ENCODE measurements around the gene APOOL.
"Not testable (repeated sequence)": the region's sequence is repeated elsewhere in the genome, so short reads cannot be mapped to it uniquely, and the experiment has no call there.

Gene APOOL, protein sequence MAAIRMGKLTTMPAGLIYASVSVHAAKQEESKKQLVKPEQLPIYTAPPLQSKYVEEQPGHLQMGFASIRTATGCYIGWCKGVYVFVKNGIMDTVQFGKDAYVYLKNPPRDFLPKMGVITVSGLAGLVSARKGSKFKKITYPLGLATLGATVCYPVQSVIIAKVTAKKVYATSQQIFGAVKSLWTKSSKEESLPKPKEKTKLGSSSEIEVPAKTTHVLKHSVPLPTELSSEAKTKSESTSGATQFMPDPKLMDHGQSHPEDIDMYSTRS

DNA sequence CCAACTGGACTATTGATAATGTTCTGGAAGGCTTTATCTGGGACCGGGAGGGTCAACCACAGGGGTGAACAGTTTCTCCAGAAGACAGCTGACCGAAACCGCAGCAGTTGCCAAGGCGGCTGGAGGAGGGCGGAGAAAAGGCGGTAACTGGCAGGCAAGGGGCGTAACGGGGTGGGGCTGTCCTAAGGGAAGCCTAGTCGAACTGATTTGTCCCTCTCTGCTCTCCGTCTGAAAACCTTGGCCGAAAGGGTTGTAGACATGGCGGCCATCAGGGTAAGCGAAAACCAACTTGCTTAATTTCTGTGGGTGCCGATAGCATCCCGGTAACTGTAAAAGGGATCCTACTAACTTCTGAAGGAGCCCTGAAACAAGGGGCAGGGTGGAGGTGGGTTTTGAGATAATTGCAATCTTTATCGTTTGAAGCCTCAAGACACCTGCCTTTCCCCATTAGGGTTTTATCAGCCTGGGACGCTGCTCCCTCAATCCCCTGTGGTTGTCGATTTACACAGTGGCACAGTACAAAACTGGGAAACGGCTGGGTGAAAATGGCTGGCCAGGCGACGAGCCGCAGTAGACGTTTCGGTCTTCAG lies at the start of gene APOOL:
TSS of gene APOOL (plus strand) at position 223 of the 590 bp plus-strand sequence. CDS start at position 259, 36 bp downstream.
- peak within 1 kb of the TSS; percentile 75 for H3K4me3 ChIP-seq (ENCODE audit: low read depth, low read length)
- TF ChIP-seq, protein P1, sequence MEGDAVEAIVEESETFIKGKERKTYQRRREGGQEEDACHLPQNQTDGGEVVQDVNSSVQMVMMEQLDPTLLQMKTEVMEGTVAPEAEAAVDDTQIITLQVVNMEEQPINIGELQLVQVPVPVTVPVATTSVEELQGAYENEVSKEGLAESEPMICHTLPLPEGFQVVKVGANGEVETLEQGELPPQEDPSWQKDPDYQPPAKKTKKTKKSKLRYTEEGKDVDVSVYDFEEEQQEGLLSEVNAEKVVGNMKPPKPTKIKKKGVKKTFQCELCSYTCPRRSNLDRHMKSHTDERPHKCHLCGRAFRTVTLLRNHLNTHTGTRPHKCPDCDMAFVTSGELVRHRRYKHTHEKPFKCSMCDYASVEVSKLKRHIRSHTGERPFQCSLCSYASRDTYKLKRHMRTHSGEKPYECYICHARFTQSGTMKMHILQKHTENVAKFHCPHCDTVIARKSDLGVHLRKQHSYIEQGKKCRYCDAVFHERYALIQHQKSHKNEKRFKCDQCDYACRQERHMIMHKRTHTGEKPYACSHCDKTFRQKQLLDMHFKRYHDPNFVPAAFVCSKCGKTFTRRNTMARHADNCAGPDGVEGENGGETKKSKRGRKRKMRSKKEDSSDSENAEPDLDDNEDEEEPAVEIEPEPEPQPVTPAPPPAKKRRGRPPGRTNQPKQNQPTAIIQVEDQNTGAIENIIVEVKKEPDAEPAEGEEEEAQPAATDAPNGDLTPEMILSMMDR (IDR thresholded peaks at IDR 0.05; ENCODE audit: low read depth, low read length) = no peak

DNA sequence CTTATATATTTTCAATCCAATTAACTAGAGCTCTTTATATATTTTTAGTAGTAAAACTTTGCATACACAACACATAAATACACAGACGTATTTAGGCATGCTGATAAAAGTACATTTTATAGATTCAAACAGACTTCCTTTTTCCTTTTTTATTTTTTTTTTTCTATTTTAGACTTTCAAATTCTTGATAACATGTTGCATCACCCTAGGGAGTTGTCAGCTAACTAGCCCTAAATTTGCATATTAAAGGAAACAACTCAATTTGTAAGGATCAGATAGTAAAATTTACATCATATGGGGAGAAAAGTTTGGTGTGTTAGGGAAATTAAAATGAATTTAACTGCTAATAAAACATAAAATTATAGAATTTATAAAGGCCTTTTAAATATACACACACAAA lies 47.4 kb upstream of the APOOL start:
- H3K4me3 ChIP-seq (ENCODE audit: low read depth, low read length) = no peak overlapping the region
- TF ChIP-seq, protein P1 (IDR thresholded peaks at IDR 0.05; ENCODE audit: low read depth, low read length) = no peak

DNA sequence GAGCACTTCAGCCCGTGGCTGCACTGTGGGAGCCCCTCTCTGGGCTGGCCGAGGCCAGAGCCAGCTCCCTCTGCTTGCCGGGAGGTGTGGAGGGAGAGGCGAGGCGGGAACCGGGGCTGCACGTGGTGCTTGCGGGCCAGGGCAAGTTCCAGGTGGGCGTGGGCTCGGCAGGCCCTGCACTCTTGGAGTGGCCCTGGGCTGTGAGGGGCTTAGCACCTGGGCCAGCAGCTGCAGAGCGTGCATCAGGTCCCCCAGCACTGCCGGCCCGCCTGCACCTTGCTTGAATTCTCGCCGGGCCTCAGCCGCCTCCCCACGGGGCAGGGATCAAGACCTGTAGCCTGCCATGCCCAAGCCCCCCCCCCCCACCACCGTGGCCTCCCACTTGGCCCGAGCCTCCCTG lies 28.9 kb upstream of the APOOL start:
- H3K4me3 ChIP-seq (ENCODE audit: low read depth, low read length) = no peak overlapping the region
- TF ChIP-seq, protein P1 (IDR thresholded peaks at IDR 0.05; ENCODE audit: low read depth, low read length) = no peak

DNA sequence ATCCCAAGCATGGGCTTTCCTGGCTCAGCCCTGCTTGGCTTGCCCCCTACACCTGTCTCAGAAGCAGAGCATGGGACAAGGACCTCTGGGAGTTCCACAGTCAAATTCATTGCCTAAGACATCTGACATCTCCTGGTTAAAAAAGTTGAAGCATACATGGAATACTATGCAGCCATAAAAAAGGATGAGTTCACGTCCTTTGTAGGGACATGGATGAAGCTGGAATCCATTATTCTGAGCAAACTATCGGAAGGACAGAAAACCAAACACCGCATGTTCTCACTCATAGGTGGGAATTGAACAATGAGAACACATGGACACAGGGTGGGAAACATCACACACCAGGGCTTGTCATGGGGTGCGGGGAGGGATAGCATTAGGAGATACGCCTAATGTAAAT lies 11.9 kb upstream of the APOOL start:
- H3K4me3 ChIP-seq (ENCODE audit: low read depth, low read length) = not testable (repeated sequence)

DNA sequence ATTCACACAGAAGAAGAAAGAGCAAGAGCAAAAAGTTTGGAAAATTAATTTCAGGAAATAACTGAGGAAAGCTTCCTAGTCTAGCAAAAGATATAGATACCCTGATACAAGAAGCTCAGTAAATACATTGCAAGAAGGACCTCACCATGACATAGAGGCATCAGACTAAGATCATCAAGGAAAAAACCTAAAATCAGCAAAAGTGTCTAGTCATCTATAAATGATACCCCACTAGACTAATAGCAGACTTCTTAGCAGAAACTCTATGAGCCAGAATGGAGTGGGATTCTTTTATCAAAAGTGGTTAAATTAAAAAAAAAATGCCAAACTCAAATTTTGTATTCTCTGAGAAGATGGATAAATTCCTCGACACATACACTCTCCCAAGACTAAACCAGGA lies 10.5 kb upstream of the APOOL start:
- H3K4me3 ChIP-seq (ENCODE audit: low read depth, low read length) = no peak overlapping the region
- TF ChIP-seq, protein P1 (IDR thresholded peaks at IDR 0.05; ENCODE audit: low read depth, low read length) = no peak

DNA sequence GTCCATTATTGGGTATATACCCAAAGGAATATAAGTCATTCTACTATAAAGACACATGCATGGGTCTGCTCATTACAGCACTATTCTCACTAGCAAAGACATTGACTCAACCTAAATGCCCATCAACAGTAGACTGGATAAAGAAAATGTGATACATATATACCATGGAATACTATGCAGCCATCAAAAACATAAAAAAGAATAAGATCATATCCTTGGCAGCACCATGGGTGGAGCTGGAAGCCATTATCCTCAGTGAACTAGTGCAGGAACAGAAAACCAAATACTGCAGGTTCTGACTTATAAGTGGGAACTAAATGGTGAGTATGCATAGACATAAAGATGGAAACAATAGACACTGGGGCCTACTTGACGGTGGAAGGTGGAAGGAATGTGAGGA lies 2.3 kb upstream of the APOOL start:
- H3K4me3 ChIP-seq (ENCODE audit: low read depth, low read length) = no peak overlapping the region
- TF ChIP-seq, protein P1 (IDR thresholded peaks at IDR 0.05; ENCODE audit: low read depth, low read length) = no peak

DNA sequence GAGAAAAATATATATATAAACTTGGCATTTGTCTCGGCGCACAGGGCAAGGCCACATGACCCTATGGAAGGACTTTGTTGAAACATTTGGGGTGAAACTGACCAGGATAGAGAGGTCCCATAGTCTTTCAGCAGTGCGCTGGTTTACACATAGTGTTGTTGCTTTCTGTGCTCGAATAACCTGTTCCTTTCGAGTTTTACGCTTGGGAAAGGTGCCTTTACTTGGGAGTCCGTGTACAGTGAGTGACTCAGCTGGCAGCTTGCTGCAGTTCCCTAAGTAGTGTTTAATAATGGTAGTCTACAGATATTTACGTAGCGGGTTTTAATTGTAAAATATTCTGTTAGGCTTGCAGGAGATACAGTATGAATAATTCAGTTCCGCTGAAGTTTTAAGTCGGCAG lies 578 bp downstream of the APOOL start:
- H3K4me3 ChIP-seq (ENCODE audit: low read depth, low read length) = peak overlapping the region; percentile 75
- TF ChIP-seq, protein P1 (IDR thresholded peaks at IDR 0.05; ENCODE audit: low read depth, low read length) = no peak
